H1 (cell line): ENCODE data around the gene DGKH. TPM values are rescaled to one million over a fixed set of nuclear protein-coding genes. Genes with fewer than 3 reads are reported as not detected.

ENCODE experiments used
- CTCF ChIA-PET: fragments of 300-600 bp; sonication (Branson Sonifier 250); formaldehyde crosslinking; loops from one replicate; lab custom pipeline; 2021; ENCODE audit not compliant: partially characterized antibody; lab: Charles Lee
- POLR2A ChIA-PET: fragments of 300-600 bp; sonication (Branson Sonifier 250); formaldehyde crosslinking; loops from one replicate; lab custom pipeline; 2021; ENCODE audit warnings: inconsistent platforms; ENCODE audit not compliant: partially characterized antibody; lab: Charles Lee
- DNase-seq, 2 experiments: peaks; one replicate each; pipeline versions ENCODE4 v3.0.0 to v3.0.0-alpha.2; 2010 to 2022; ENCODE audit warnings: low spot score in 2 of 2, low read depth in 1 of 2, mixed read lengths in 1 of 2
- FAIRE-seq: peaks from 2 replicates; lab custom pipeline; 2011; peaks lifted over from hg19 to GRCh38; lab: Jason Lieb, UNC
- H2AFZ ChIP-seq: 2 replicates; pipeline ENCODE4 v1.8.1; 2012; ENCODE audit warnings: low read length, inconsistent platforms
- H2AK5ac ChIP-seq: 2 replicates; pipeline ENCODE4 v1.6.1; 2013; ENCODE audit warnings: low read depth, low read length
- H2BK120ac ChIP-seq: replicated peaks from 2 replicates; pipeline ENCODE3; 2013; ENCODE audit warnings: low read depth, low read length, inconsistent platforms
- H2BK12ac ChIP-seq: 2 replicates; pipeline ENCODE4 v1.6.1; 2013; ENCODE audit warnings: low read depth, low read length
- H2BK15ac ChIP-seq: 2 replicates; pipeline ENCODE4 v1.6.1; 2013; ENCODE audit warnings: low read length
- H2BK20ac ChIP-seq: 2 replicates; pipeline ENCODE4 v1.6.1; 2013; ENCODE audit warnings: low read length
- H2BK5ac ChIP-seq: 2 replicates; pipeline ENCODE4 v1.6.1; 2013; ENCODE audit warnings: low read depth, low read length
- H3K14ac ChIP-seq: 2 replicates; pipeline ENCODE4 v1.6.1; 2013; ENCODE audit warnings: inconsistent platforms; ENCODE audit not compliant: insufficient read length
- H3K18ac ChIP-seq: 2 replicates; pipeline ENCODE4 v1.6.1; 2013; ENCODE audit warnings: low read length; ENCODE audit errors: extremely low read depth
- H3K23ac ChIP-seq: 2 replicates; pipeline ENCODE4 v1.6.1; 2013; ENCODE audit warnings: inconsistent platforms; ENCODE audit not compliant: insufficient read length
- H3K23me2 ChIP-seq: 2 replicates; pipeline ENCODE4 v1.6.1; 2013; ENCODE audit warnings: low read depth, low read length
- H3K27ac ChIP-seq: 2 replicates; pipeline ENCODE4 v1.6.1; 2011; ENCODE audit warnings: low read depth, low read length, inconsistent platforms
- H3K27me3 ChIP-seq, 4 experiments: replicated peaks in 1 of 4; 1 replicate in 1 of 4; 2 replicates in 3 of 4; pipeline versions ENCODE4 v1.6.1 to v1.8.1; 2011 to 2013; ENCODE audit warnings: low read length in 3 of 4, mild to moderate bottlenecking in 3 of 4, inconsistent platforms in 2 of 4, mixed read lengths in 2 of 4, moderate library complexity in 1 of 4; ENCODE audit not compliant: control insufficient read depth in 3 of 4, insufficient read depth in 3 of 4; ENCODE audit errors: extremely low read depth in 1 of 4
- H3K36me3 ChIP-seq, 4 experiments: 2 replicates each; pipeline versions ENCODE4 v1.6.1 to v1.8.1; 2011 to 2013; ENCODE audit warnings: mild to moderate bottlenecking in 4 of 4, low read length in 3 of 4, moderate library complexity in 2 of 4, control low read depth in 1 of 4, inconsistent platforms in 1 of 4; ENCODE audit not compliant: insufficient read depth in 4 of 4, control insufficient read depth in 2 of 4
- H3K4ac ChIP-seq: replicated peaks from 2 replicates; pipeline ENCODE3; 2013; ENCODE audit warnings: low read length, low read depth, mixed read lengths, inconsistent platforms; ENCODE audit not compliant: insufficient read length
- H3K4me1 ChIP-seq, 4 experiments: replicated peaks in 1 of 4; 1 replicate in 1 of 4; 2 replicates in 3 of 4; pipeline versions ENCODE4 v1.6.1 to v1.8.1; 2011 to 2013; ENCODE audit warnings: low read length in 3 of 4, inconsistent platforms in 2 of 4, mixed read lengths in 1 of 4; ENCODE audit not compliant: insufficient read depth in 4 of 4, control insufficient read depth in 3 of 4
- H3K4me2 ChIP-seq, 2 experiments: 2 replicates each; pipeline versions ENCODE4 v1.6.1 to v1.8.1; 2011 to 2013; ENCODE audit warnings: low read depth in 2 of 2, low read length in 2 of 2, control low read depth in 1 of 2, inconsistent platforms in 1 of 2, mild to moderate bottlenecking in 1 of 2; ENCODE audit not compliant: insufficient read depth in 1 of 2
- H3K4me3 ChIP-seq, 4 experiments: fragments of 200-600, 300-600 bp in 1 of 4; sonication (generic), shearing (Covaris generic), sonication (Bioruptor Twin) in 1 of 4; 2 replicates each; pipeline versions ENCODE4 v1.5.1 to v1.8.1; 2011 to 2016; ENCODE audit warnings: low read length in 4 of 4, low read depth in 3 of 4, control low read depth in 2 of 4, inconsistent platforms in 2 of 4, mild to moderate bottlenecking in 2 of 4, mixed read lengths in 1 of 4, moderate library complexity in 1 of 4; ENCODE audit not compliant: insufficient read depth in 2 of 4; ENCODE audit errors: extremely low read depth in 1 of 4
- H3K56ac ChIP-seq: replicated peaks from 2 replicates; pipeline ENCODE3; 2013; ENCODE audit warnings: low read depth, mild to moderate bottlenecking, mixed read lengths, low read length, inconsistent platforms; ENCODE audit not compliant: insufficient read length
- H3K79me1 ChIP-seq: 2 replicates; pipeline ENCODE4 v1.6.1; 2013; ENCODE audit warnings: low read depth, low read length, control low read depth
- H3K79me2 ChIP-seq, 2 experiments: 2 replicates each; pipeline versions ENCODE4 v1.6.1 to v1.8.1; 2012 to 2013; ENCODE audit warnings: low read length in 2 of 2, mild to moderate bottlenecking in 2 of 2, inconsistent platforms in 1 of 2; ENCODE audit not compliant: insufficient read depth in 2 of 2, control insufficient read depth in 1 of 2
- H3K9ac ChIP-seq, 4 experiments: replicated peaks in 1 of 4; 1 replicate in 1 of 4; 2 replicates in 3 of 4; pipeline versions ENCODE4 v1.6.1 to v1.8.1; 2011 to 2013; ENCODE audit warnings: low read depth in 3 of 4, low read length in 3 of 4, control low read depth in 2 of 4, mild to moderate bottlenecking in 2 of 4, moderate library complexity in 2 of 4, inconsistent platforms in 1 of 4; ENCODE audit errors: extremely low read depth in 1 of 4
- H3K9me3 ChIP-seq, 2 experiments: 2 replicates each; pipeline versions ENCODE4 v1.6.1 to v1.8.1; 2012 to 2013; ENCODE audit warnings: mild to moderate bottlenecking in 2 of 2, moderate library complexity in 2 of 2, control low read depth in 1 of 2, inconsistent platforms in 1 of 2, low read depth in 1 of 2, low read length in 1 of 2, mixed read lengths in 1 of 2; ENCODE audit not compliant: insufficient read depth in 2 of 2
- H4K20me1 ChIP-seq, 2 experiments: replicated peaks in 1 of 2; 2 replicates each; pipeline versions ENCODE3 to v1.8.1; 2011 to 2013; ENCODE audit warnings: inconsistent platforms in 2 of 2, low read length in 2 of 2, mild to moderate bottlenecking in 1 of 2; ENCODE audit not compliant: insufficient read depth in 2 of 2, control insufficient read depth in 1 of 2
- H4K5ac ChIP-seq: 2 replicates; pipeline ENCODE4 v1.6.1; 2013; ENCODE audit warnings: low read length, low read depth, mixed read lengths, inconsistent platforms; ENCODE audit not compliant: insufficient read length
- H4K8ac ChIP-seq: 2 replicates; pipeline ENCODE4 v1.8.0; 2013; ENCODE audit warnings: mild to moderate bottlenecking, moderate library complexity, low read length, inconsistent platforms; ENCODE audit not compliant: insufficient read depth; ENCODE audit errors: extremely low read depth
- H4K91ac ChIP-seq: replicated peaks from 2 replicates; pipeline ENCODE3; 2013; ENCODE audit warnings: low read length, mixed read lengths, inconsistent platforms; ENCODE audit not compliant: insufficient read length
- SRF ChIP-seq: IDR thresholded peaks from 2 replicates; pipeline ENCODE4 v1.6.1; 2011; ENCODE audit warnings: mild to moderate bottlenecking, low read depth, low read length, moderate library complexity
- WGBS, 2 experiments: shearing (Covaris generic) in 1 of 2; methylation state at CpG; one replicate each; pipeline versions ENCODE4 v1.1.6 to v1.1.7; 2013 to 2015; ENCODE audit warnings: low lambda C conversion rate in 2 of 2, mixed read lengths in 2 of 2, inconsistent platforms in 1 of 2, low coverage in 1 of 2, missing lambda C conversion rate in 1 of 2; ENCODE audit not compliant: insufficient replicate concordance in 2 of 2, insufficient coverage in 1 of 2, insufficient read length in 1 of 2; ENCODE audit errors: extremely low coverage in 1 of 2, missing lambda C conversion rate in 1 of 2; 5-methylcytosine and 5-hydroxymethylcytosine counted together
- polyA plus RNA-seq, 7 experiments: library from polyadenylated mRNA; depleted of rRNA in 3 of 7; stranded (reverse) in 5 of 7; unstranded in 2 of 7; fragments of >200 nt in 5 of 7; fragments of 200-250 nt in 2 of 7; gene quantifications; 1 replicate in 5 of 7; 2 replicates in 1 of 7; 4 replicates in 1 of 7; pipeline versions ENCODE4 v1.2.1 to v1.2.3, GENCODE V29; 2011 to 2013; ENCODE audit warnings: missing spikeins in 2 of 7, mixed read lengths in 2 of 7
- total RNA-seq: library from RNA; stranded (reverse); fragmentation: NEBNext Ultra II Directional; extraction: Animal tissue kit (Norgen Biotek cat#: 25700); gene quantifications from 2 replicates; pipeline ENCODE4 v1.2.1, GENCODE V29; 2021
- TF ChIP-seq, protein P1 (sequence below): IDR thresholded peaks from 2 replicates; pipeline ENCODE4 v1.6.1; 2011; ENCODE audit warnings: low read length, improper control_type of control experiment

DGKH gene
- total and polyA plus RNA-seq, 2 of the 8 experiments (the other 6 are each of a cell fraction or from before 2014, with no cell fraction given): 2.1 to 7.9 TPM

GRCh38 chr13:42168496-42168895 is 120.0 kb downstream of the DGKH start:
- no peak overlapping the region for H2BK5ac ChIP-seq
- no peak overlapping the region for H3K4me3 ChIP-seq
- no peaks in the 10 kb centered on the region for H3K79me2 ChIP-seq
- H2AFZ ChIP-seq: no peak overlapping the region
- H3K14ac ChIP-seq: no peak overlapping the region
- H3K27me3 ChIP-seq: peaks cover 1 to 17% (median 8%) of the 10 kb centered on the region in 4 experiments; a peak in 5 of 7 replicates
- FAIRE-seq (no peak), DNase-seq (no peak)
- no peak overlapping the region for H2AK5ac ChIP-seq
- no peaks in the 10 kb centered on the region for H3K36me3 ChIP-seq
- H3K4me1 ChIP-seq: peaks cover 0 to 6% (median under 1%) of the 10 kb centered on the region in 4 experiments; a peak in 5 of 7 replicates
- H3K23ac ChIP-seq: no peak overlapping the region
- no peak overlapping the region for H3K56ac ChIP-seq
- H3K9ac ChIP-seq: no peak overlapping the region
- ChIA-PET POLR2A (no interaction called here), CTCF (no interaction called here)
- no peak overlapping the region for H4K91ac ChIP-seq
- H3K4ac ChIP-seq: no peak overlapping the region
- H2BK20ac ChIP-seq: no peak overlapping the region
- no peaks in the 10 kb centered on the region for H3K23me2 ChIP-seq
- peak overlapping the region; percentile 45; the same call in 1 of the 2 replicates for H2BK12ac ChIP-seq
- WGBS, 2 experiments: 85% methylated on average over 4 of the region's 4 CpGs; no CpG with 5 or more reads in 1 of the 2 experiments
- no peak overlapping the region for H2BK15ac ChIP-seq
- no peaks in the 10 kb centered on the region for H3K79me1 ChIP-seq
- H4K20me1 ChIP-seq: no peaks in the 10 kb centered on the region
- H3K27ac ChIP-seq: no peak overlapping the region
- no peak overlapping the region for H2BK120ac ChIP-seq
- no peak overlapping the region for H3K4me2 ChIP-seq
- no peak overlapping the region for H4K5ac ChIP-seq
- no peaks in the 10 kb centered on the region for H3K9me3 ChIP-seq
- H3K18ac ChIP-seq: peak overlapping the region; percentile 11; the same call in 1 of the 2 replicates
- H4K8ac ChIP-seq: no peak overlapping the region
- no peak for TF ChIP-seq SRF
- TF ChIP-seq, protein P1, sequence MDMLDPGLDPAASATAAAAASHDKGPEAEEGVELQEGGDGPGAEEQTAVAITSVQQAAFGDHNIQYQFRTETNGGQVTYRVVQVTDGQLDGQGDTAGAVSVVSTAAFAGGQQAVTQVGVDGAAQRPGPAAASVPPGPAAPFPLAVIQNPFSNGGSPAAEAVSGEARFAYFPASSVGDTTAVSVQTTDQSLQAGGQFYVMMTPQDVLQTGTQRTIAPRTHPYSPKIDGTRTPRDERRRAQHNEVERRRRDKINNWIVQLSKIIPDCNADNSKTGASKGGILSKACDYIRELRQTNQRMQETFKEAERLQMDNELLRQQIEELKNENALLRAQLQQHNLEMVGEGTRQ: no peak
